ENCODE measurements around the gene PDE11A. TPM values are rescaled to one million over a fixed set of nuclear protein-coding genes. Genes with fewer than 3 reads are reported as not detected.
"Not testable (repeated sequence)": the region's sequence is repeated elsewhere in the genome, so short reads cannot be mapped to it uniquely, and the experiment has no call there.

PDE11A gene
- total RNA-seq, 1 experiment from 2014 or later, result 0.13 TPM

DNA sequence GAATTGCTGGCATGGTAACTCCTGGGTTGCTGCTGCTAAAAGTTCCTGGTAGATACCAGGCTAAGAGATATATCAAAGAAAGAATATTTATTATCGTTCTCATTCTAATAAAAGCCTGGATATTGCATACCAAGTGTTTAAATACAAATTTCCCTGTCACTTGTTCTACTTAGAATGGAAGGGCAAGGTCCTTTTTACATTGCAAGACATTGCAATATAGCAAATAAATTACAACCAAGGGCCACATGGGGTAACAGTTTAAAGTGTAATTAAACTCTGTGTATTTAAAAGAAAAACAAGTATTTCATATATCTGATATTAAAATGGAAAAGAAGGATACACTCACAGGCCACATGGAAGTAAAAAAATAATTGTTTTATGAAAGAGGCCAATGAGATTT is 16.2 kb downstream of the PDE11A start:
- no peak overlapping the region for H3T11ph ChIP-seq (ENCODE audit: low read length)
- H2BK5ac ChIP-seq (ENCODE audit: insufficient read length, low read length), result no peak overlapping the region
- no peak overlapping the region for H2AK5ac ChIP-seq (ENCODE audit: insufficient read length, low read length)
- no peaks in the 10 kb centered on the region for H3K79me1 ChIP-seq (ENCODE audit: insufficient read depth, low read depth, low read length, poor library complexity, severe bottlenecking)
- H3K23ac ChIP-seq (ENCODE audit: insufficient read length, low read depth, low read length), result no peak overlapping the region
- no peak overlapping the region for H2BK20ac ChIP-seq (ENCODE audit: low read depth, low read length, poor library complexity, severe bottlenecking)
- no peak for DNase-seq
- H3K27me3 Mint-ChIP-seq (ENCODE audit: low read depth), result peaks cover 15% of the 10 kb centered on the region
- H2BK15ac ChIP-seq (ENCODE audit: low read depth, low read length), result no peak overlapping the region
- H4K91ac ChIP-seq (ENCODE audit: insufficient read length, low read depth, low read length), result no peak overlapping the region
- H3K23me2 ChIP-seq (ENCODE audit: insufficient read length, low read depth, low read length, poor library complexity, severe bottlenecking), result no peaks in the 10 kb centered on the region
- no CpG with 5 or more reads among the region's 1 CpG for WGBS (ENCODE audit: extremely low coverage, insufficient read length, low lambda C conversion rate)
- no peak overlapping the region for H3K4me2 ChIP-seq (ENCODE audit: insufficient read depth, insufficient read length, low read length)
- no peak overlapping the region for H3K4ac ChIP-seq (ENCODE audit: low read depth, low read length)
- no peak overlapping the region for H3K27ac ChIP-seq (ENCODE audit: insufficient read length, low read depth, low read length)
- no peak overlapping the region for H3K56ac ChIP-seq (ENCODE audit: insufficient read length, low read depth, low read length)
- no peak overlapping the region for H3K9ac ChIP-seq (ENCODE audit: extremely low read depth, insufficient read length, low read length)
- no peaks in the 10 kb centered on the region for H3K9me3 ChIP-seq (ENCODE audit: control insufficient read depth, low read depth, low read length)
- no peak overlapping the region for H3K4me3 Mint-ChIP-seq
- no peak overlapping the region for H3K18ac ChIP-seq (ENCODE audit: insufficient read length, low read depth, low read length)
- H3K27me3 ChIP-seq (ENCODE audit: insufficient read depth, low read length), result no peaks in the 10 kb centered on the region
- no peak overlapping the region for H4K5ac ChIP-seq (ENCODE audit: insufficient read length, low read depth, low read length)
- no peak overlapping the region for H2AFZ ChIP-seq (ENCODE audit: low read length)
- no peaks in the 10 kb centered on the region for H3K9me3 Mint-ChIP-seq
- H3K4me1 ChIP-seq (ENCODE audit: insufficient read depth, low read length), result no peaks in the 10 kb centered on the region
- TF ChIP-seq, protein P1, sequence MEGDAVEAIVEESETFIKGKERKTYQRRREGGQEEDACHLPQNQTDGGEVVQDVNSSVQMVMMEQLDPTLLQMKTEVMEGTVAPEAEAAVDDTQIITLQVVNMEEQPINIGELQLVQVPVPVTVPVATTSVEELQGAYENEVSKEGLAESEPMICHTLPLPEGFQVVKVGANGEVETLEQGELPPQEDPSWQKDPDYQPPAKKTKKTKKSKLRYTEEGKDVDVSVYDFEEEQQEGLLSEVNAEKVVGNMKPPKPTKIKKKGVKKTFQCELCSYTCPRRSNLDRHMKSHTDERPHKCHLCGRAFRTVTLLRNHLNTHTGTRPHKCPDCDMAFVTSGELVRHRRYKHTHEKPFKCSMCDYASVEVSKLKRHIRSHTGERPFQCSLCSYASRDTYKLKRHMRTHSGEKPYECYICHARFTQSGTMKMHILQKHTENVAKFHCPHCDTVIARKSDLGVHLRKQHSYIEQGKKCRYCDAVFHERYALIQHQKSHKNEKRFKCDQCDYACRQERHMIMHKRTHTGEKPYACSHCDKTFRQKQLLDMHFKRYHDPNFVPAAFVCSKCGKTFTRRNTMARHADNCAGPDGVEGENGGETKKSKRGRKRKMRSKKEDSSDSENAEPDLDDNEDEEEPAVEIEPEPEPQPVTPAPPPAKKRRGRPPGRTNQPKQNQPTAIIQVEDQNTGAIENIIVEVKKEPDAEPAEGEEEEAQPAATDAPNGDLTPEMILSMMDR (conservative IDR thresholded peaks at IDR 0.05), result no peak
- H4K20me1 ChIP-seq (ENCODE audit: control insufficient read depth, insufficient read depth, insufficient read length), result no peaks in the 10 kb centered on the region
- no peaks in the 10 kb centered on the region for H3K36me3 Mint-ChIP-seq (ENCODE audit: insufficient read depth in 1 of 3, low read depth in 3 of 3)
- no peaks in the 10 kb centered on the region for H3K4me1 Mint-ChIP-seq
- no peak overlapping the region for H2BK12ac ChIP-seq (ENCODE audit: insufficient read length, low read depth, low read length)
- H3K27ac Mint-ChIP-seq, result no peak overlapping the region
- no peak overlapping the region for H3K14ac ChIP-seq (ENCODE audit: insufficient read depth, low read length)
- no peaks in the 10 kb centered on the region for H3K79me2 ChIP-seq (ENCODE audit: insufficient read depth, low read length)
- no peak overlapping the region for H2BK120ac ChIP-seq (ENCODE audit: low read depth, low read length, poor library complexity, severe bottlenecking)
- H4K8ac ChIP-seq (replicated peaks; ENCODE audit: insufficient read length, low read depth, low read length), result no peak overlapping the region

DNA sequence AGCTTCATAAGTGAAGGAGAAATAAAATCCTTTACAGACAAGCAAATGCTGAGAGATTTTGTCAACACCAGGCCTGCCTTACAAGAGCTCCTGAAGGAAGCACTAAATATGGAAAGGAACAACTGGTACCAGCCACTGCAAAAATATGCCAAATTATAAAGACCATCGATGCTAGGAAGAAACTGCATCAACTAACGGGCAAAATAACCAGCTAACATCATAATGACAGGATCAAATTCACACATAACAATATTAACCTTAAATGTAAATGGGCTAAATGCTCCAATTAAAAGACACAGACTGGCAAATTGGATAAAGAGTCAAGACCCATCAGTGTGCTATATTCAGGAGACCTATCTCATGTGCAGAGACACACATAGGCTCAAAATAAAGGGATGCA is 21.3 kb downstream of the PDE11A start:
- not testable (repeated sequence) for H3K4me3 Mint-ChIP-seq; H2BK15ac ChIP-seq (ENCODE audit: low read depth, low read length); H3K36me3 Mint-ChIP-seq (ENCODE audit: insufficient read depth in 1 of 3, low read depth in 3 of 3); H3T11ph ChIP-seq (ENCODE audit: low read length); H3K9me3 ChIP-seq (ENCODE audit: control insufficient read depth, low read depth, low read length); H3K79me2 ChIP-seq (ENCODE audit: insufficient read depth, low read length); H2BK12ac ChIP-seq (ENCODE audit: insufficient read length, low read depth, low read length); H4K91ac ChIP-seq (ENCODE audit: insufficient read length, low read depth, low read length); H2BK120ac ChIP-seq (ENCODE audit: low read depth, low read length, poor library complexity, severe bottlenecking); H2AK5ac ChIP-seq (ENCODE audit: insufficient read length, low read length); H3K56ac ChIP-seq (ENCODE audit: insufficient read length, low read depth, low read length); H3K4ac ChIP-seq (ENCODE audit: low read depth, low read length); H3K4me1 Mint-ChIP-seq; H3K27ac ChIP-seq (ENCODE audit: insufficient read length, low read depth, low read length); H3K27me3 ChIP-seq (ENCODE audit: insufficient read depth, low read length); H4K5ac ChIP-seq (ENCODE audit: insufficient read length, low read depth, low read length); H3K18ac ChIP-seq (ENCODE audit: insufficient read length, low read depth, low read length); H2BK5ac ChIP-seq (ENCODE audit: insufficient read length, low read length); H3K27ac Mint-ChIP-seq; H3K23ac ChIP-seq (ENCODE audit: insufficient read length, low read depth, low read length); H3K9me3 Mint-ChIP-seq; H3K4me1 ChIP-seq (ENCODE audit: insufficient read depth, low read length); H3K9ac ChIP-seq (ENCODE audit: extremely low read depth, insufficient read length, low read length); DNase-seq; H2AFZ ChIP-seq (ENCODE audit: low read length); H4K8ac ChIP-seq (replicated peaks; ENCODE audit: insufficient read length, low read depth, low read length); H3K4me2 ChIP-seq (ENCODE audit: insufficient read depth, insufficient read length, low read length); H2BK20ac ChIP-seq (ENCODE audit: low read depth, low read length, poor library complexity, severe bottlenecking); H3K14ac ChIP-seq (ENCODE audit: insufficient read depth, low read length); H3K23me2 ChIP-seq (ENCODE audit: insufficient read length, low read depth, low read length, poor library complexity, severe bottlenecking); H4K20me1 ChIP-seq (ENCODE audit: control insufficient read depth, insufficient read depth, insufficient read length); H3K79me1 ChIP-seq (ENCODE audit: insufficient read depth, low read depth, low read length, poor library complexity, severe bottlenecking)
- peaks cover 17% of the 10 kb centered on the region for H3K27me3 Mint-ChIP-seq (ENCODE audit: low read depth)
- WGBS (ENCODE audit: extremely low coverage, insufficient read length, low lambda C conversion rate), result no CpG with 5 or more reads among the region's 2 CpGs
